ENCODE measurements around the gene DDAH1. TPM values are rescaled to one million over a fixed set of nuclear protein-coding genes. Genes with fewer than 3 reads are reported as not detected.

Gene DDAH1
- total RNA-seq, 1 experiment from 2014 or later: 65.9 TPM

- Histone ChIP-seq H3K4me2 (ENCODE audit: low read length) (no peak overlapping the region; the same call in 1 of the 2 replicates), H3K27me3 (ENCODE audit: low read length) (no peaks in the 10 kb centered on the region), H3K9me3 (ENCODE audit: low read length) (no peaks in the 10 kb centered on the region), H3K4me1 (ENCODE audit: insufficient read depth, low read length) (peaks cover 34% of the 10 kb centered on the region), H3K9ac (ENCODE audit: low read length) (no peak overlapping the region), H3F3A (ENCODE audit: low read length, unreplicated experiment) (peaks cover 4% of the 10 kb centered on the region), H3K79me2 (ENCODE audit: low read length) (no peaks in the 10 kb centered on the region), H2AFZ (ENCODE audit: low read length) (no peak overlapping the region), H3K9me2 (replicated peaks; ENCODE audit: low read length) (no peaks in the 10 kb centered on the region), H4K20me1 (ENCODE audit: low read length) (no peaks in the 10 kb centered on the region), H3K4me3 (ENCODE audit: low read length) (no peak overlapping the region), H3K36me3 (ENCODE audit: low read depth, low read length) (no peaks in the 10 kb centered on the region), H3K27ac (ENCODE audit: low read length) (no peak overlapping the region)
- ChIA-PET CTCF (no interaction called here), POLR2A (ENCODE audit: unreplicated experiment) (no interaction called here)
- ATAC-seq (no peak), DNase-seq (no peak)
- no TSS peak for BruUV-seq (replicated peaks)
- TF ChIP-seq EZH2 (IDR thresholded peaks at IDR 0.05; ENCODE audit: low read length, unreplicated experiment) (no peak), EZH2phosphoT487 (IDR thresholded peaks at IDR 0.05; ENCODE audit: borderline replicate concordance, low read length) (no peak), CTCF (conservative IDR thresholded peaks at IDR 0.05; ENCODE audit: low read depth, low read length) (no peak)
- intact Hi-C loops (cut with micrococcal nuclease): loop anchor here (2.0 kb wide), 1 partner anchor 83 kb away; no protein-coding TSS in a partner anchor
Measured at GRCh38 chr1:85494074-85494903, 29.3 kb upstream of the DDAH1 start.

GRCh38 chr1:85490270-85490985 is 25.5 kb upstream of the DDAH1 start:
- Histone ChIP-seq H3K9me3 (ENCODE audit: low read length) (no peaks in the 10 kb centered on the region), H3K4me3 (ENCODE audit: low read length) (no peak overlapping the region), H3K4me1 (ENCODE audit: insufficient read depth, low read length) (peaks cover 14% of the 10 kb centered on the region), H3K27me3 (ENCODE audit: low read length) (no peaks in the 10 kb centered on the region), H3K27ac (ENCODE audit: low read length) (no peak overlapping the region), H3K9ac (ENCODE audit: low read length) (no peak overlapping the region), H3K9me2 (replicated peaks; ENCODE audit: low read length) (no peaks in the 10 kb centered on the region), H3K4me2 (ENCODE audit: low read length) (no peak overlapping the region), H2AFZ (ENCODE audit: low read length) (no peak overlapping the region), H3K36me3 (ENCODE audit: low read depth, low read length) (no peaks in the 10 kb centered on the region), H3F3A (ENCODE audit: low read length, unreplicated experiment) (peaks cover 4% of the 10 kb centered on the region), H3K79me2 (ENCODE audit: low read length) (no peaks in the 10 kb centered on the region), H4K20me1 (ENCODE audit: low read length) (no peaks in the 10 kb centered on the region)
- DNase-seq: no peak
- TF ChIP-seq EZH2phosphoT487 (IDR thresholded peaks at IDR 0.05; ENCODE audit: borderline replicate concordance, low read length) (no peak), EZH2 (IDR thresholded peaks at IDR 0.05; ENCODE audit: low read length, unreplicated experiment) (no peak), CTCF (conservative IDR thresholded peaks at IDR 0.05; ENCODE audit: low read depth, low read length) (no peak)
- intact Hi-C loops (cut with micrococcal nuclease): no loop called here
- BruUV-seq (replicated peaks): no TSS peak
- ChIA-PET POLR2A (ENCODE audit: unreplicated experiment) (no interaction called here), CTCF (no interaction called here)
- ATAC-seq: no peak

- ATAC-seq: no peak
- BruUV-seq (replicated peaks): no TSS peak
Measured at GRCh38 chr1:85488126-85488525, 23.2 kb upstream of the DDAH1 start.

More at GRCh38 chr1:85488126-85488525, 23.2 kb upstream of the DDAH1 start:
- no peaks in the 10 kb centered on the region for H4K20me1 ChIP-seq (ENCODE audit: low read length)
- no peak overlapping the region for H3K27ac ChIP-seq (ENCODE audit: low read length)
- H2AFZ ChIP-seq (ENCODE audit: low read length): no peak overlapping the region
- TF ChIP-seq EZH2 (IDR thresholded peaks at IDR 0.05; ENCODE audit: low read length, unreplicated experiment) (no peak), CTCF (conservative IDR thresholded peaks at IDR 0.05; ENCODE audit: low read depth, low read length) (no peak), EZH2phosphoT487 (IDR thresholded peaks at IDR 0.05; ENCODE audit: borderline replicate concordance, low read length) (no peak)
- intact Hi-C loops (cut with micrococcal nuclease): no loop called here
- H3K27me3 ChIP-seq (ENCODE audit: low read length): no peaks in the 10 kb centered on the region
- CTCF ChIA-PET: no interaction called here
- no peak overlapping the region for H3K4me2 ChIP-seq (ENCODE audit: low read length)
- H3K4me1 ChIP-seq (ENCODE audit: insufficient read depth, low read length): peaks cover 18% of the 10 kb centered on the region
- H3K79me2 ChIP-seq (ENCODE audit: low read length): no peaks in the 10 kb centered on the region
- H3K4me3 ChIP-seq (ENCODE audit: low read length): no peak overlapping the region
- H3K36me3 ChIP-seq (ENCODE audit: low read depth, low read length): no peaks in the 10 kb centered on the region
- H3F3A ChIP-seq (ENCODE audit: low read length, unreplicated experiment): peaks cover 4% of the 10 kb centered on the region
- H3K9me2 ChIP-seq (replicated peaks; ENCODE audit: low read length): no peaks in the 10 kb centered on the region
- no peak for DNase-seq
- H3K9me3 ChIP-seq (ENCODE audit: low read length): no peaks in the 10 kb centered on the region
- POLR2A ChIA-PET (ENCODE audit: unreplicated experiment): no interaction called here
- H3K9ac ChIP-seq (ENCODE audit: low read length): no peak overlapping the region

All from PC-3 (cell line).